GM18526 (cell line): Measurements from ENCODE around the gene LMAN1L.
A peak's percentile ranks its signal among the peaks of the same experiment; 100 is the strongest.

Experiments used
- POLR2A ChIP-seq: IDR thresholded peaks from 3 replicates; pipeline ENCODE4 v1.6.1; 2011; ENCODE audit not compliant: insufficient read length; ENCODE audit errors: extremely low read depth

The LMAN1L gene

GRCh38 chr15:74833376-74834107, 20.9 kb downstream of the LMAN1L start:
- no peak for TF ChIP-seq POLR2A

GRCh38 chr15:74835312-74835823, 22.7 kb downstream of the LMAN1L start:
- TF ChIP-seq POLR2A, result no peak

GRCh38 chr15:74836846-74837245, 24.2 kb downstream of the LMAN1L start:
- no peak for TF ChIP-seq POLR2A

DNA sequence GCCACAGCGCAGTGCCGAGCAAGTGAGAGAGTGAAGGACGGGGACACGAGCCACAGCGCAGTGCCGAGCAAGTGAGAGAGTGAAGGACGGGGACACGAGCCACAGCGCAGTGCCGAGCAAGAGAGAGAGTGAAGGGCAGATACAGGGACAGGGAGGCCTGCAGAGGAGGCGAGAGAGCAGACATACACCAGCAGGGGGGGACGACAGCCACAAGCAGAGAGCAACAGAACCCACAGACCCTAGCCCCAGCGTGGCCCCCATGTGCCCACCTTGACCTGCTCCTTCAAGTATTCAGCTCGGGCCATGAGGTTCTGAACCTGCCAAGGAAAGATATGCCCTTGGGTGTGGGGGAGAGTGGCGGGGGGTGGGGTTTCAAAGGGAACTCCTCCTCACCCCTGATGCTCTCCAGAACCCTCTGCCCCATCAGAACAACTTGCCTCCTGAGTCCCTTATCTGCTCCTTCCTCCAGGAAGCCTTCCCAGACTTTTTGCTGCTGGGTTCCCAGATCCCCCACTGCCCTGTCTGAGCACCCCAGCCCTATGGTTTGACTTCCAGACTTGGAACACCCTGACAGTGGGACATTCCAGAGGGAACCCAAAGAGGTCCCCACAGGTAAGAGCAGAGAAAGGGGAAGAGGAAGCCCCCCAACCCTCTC, 25.0 kb downstream of the LMAN1L start:
- TF ChIP-seq POLR2A, result no peak

- no peak for TF ChIP-seq POLR2A
Observed at GRCh38 chr15:74838137-74838516, 25.5 kb downstream of the LMAN1L start.

DNA sequence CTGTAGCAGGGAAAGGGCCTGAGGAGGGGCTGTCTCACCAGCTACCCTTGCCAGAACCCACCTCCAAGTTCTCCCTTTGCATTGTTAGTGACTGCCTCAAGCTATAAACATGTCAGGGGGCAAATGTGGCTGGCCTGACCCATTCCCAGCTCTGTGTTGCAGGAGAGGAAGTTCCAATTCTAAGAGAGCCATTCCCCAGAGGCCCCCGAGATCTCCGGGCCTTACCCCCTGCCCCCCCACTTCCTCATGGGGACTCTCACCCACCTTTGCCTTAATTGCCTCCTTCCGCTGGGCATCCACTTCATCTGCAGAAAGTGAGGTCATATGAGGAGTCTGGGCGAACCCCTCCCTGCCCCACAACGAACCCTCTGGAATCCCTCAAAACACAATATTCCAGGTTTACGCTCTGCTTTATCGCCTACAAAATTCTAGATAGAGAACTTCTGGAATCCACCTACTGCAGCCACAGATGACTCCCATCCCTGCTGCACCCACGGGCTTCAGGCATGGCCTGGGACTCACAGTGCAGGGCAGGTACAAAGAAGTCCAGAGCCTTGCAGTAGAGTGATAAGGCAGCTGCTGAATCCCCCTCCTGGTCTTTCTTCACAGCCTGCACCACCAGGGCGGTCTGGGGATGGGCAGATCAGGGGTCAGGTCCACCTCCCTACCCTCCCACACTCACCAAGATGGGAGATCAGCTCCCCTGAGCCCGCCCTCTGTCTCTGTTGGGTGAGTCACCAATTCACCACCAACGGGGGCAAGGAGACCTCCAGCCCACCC, 26.3 kb downstream of the LMAN1L start:
- TF ChIP-seq POLR2A, result no peak

GRCh38 chr15:74839526-74840395, 27.1 kb downstream of the LMAN1L start:
- no peak for TF ChIP-seq POLR2A

DNA sequence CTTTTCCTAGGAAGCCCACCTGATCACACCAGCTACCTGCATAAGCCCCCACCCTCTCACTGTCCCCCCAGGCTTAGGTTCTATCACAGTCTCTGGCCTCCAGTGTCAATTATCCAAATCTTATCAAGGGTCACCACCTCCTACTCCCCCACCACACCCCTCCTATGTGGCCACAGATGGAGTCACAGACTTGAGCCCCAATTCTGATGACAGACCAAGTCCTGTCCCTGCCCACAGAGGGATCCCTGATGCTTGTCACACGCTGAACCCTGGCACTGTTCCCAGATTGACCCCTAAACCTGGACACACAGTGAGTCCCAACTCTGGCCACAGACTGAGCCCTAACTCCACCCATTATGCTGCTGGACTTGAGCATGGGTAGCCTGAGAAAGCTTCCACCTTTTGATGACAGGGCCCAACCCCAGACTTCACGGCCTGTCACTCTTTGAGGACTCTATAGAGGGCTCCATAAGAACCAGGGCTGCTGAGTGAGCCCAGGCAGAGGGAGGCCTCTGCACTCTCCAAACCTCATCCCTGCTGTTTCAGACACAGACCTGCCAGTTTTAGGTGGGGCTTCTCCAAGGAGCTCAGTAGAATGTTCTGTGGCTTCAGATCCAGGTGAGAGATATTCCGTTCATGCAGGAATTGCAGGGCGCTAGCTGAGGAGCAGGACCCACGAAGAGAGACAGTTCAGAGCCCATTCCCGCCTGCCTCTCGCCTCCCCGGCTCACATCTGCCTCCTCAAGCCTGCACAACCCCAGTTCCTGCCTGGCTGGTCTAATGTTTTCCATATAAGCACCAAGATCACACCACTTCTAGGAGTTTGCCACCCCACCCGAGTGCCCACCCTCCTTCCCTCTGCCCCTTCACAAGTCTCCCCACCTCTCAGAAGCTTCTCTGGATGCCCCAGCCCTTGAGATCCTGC, 28.5 kb downstream of the LMAN1L start:
- TF ChIP-seq POLR2A, result no peak

DNA sequence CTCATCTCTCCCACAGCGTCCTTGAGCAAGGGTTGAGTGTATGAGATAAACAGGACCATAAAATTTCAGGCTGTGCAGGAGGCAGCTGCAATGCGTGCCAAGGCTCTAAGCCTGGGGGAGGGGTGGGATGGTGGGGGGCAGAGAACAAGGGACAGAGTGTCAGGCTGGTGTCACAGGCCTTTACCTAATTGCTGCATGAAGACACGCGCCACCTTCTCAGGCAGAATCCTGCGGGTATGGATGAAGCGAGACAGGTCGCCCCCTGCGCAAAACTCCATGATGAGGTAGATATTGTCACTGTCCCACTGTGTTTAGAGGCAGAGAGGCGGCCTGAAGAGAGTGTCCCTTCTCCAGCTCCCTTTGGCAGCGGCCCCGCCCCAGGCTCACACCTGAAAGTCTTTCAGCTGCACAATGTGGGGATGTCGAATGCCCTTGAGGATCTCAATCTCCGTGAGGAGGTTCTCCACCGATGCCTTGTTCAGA, 29.3 kb downstream of the LMAN1L start:
- TF ChIP-seq POLR2A, result no peak

DNA sequence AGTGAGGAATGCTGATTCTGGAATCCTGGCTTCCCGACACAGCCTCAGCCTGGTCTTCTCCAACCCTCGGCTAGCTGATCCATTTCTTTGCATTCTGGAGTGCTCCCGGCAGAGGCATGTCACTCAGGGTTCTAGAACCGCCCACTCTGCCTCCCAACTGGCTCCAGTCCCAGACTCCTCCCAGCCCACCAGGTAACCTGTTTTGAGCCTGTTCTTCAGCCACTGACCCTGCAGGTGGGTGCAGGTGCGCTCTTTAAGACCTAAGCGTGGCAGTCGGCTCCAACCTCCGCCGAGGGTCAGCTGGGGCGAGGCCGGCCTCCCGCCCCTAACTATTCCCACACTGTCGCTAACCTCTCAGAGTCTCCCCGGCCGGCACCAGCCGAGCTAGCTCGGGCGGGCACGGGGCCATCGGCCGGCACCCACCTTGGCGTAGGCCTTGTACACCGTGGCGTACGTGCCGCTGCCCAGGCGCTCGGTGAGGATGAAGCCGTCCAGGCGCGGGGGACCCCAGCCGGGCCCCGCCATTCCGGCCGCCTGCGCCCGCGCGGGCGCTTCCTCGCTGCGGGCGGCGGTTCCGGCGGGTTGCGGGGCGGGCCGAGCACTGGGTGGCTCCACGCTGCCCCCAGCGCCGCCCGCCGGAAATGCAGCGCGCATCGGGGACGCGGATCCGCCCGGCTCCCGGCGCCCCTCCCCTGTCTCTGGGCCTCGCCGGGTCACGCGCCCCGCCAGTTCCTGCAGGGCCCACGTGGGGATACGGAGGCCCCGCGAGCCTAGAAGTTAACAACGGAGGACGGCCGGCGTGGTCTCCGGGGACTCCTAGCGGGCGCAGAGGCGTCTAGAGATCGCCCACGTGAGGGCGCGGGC, 30.2 kb downstream of the LMAN1L start, which contains the start of gene ULK3:
ULK3 (minus strand) TSS at position 576 of the 864 bp plus-strand sequence; CDS start at position 525, 51 bp downstream.
- peak; percentile 51 for TF ChIP-seq POLR2A

GRCh38 chr15:74843445-74843828, 30.8 kb downstream of the LMAN1L start:
- no peak for TF ChIP-seq POLR2A

- no peak for TF ChIP-seq POLR2A
Observed at GRCh38 chr15:74843891-74844299, 31.3 kb downstream of the LMAN1L start.

GRCh38 chr15:74844319-74845207, 31.9 kb downstream of the LMAN1L start:
- no peak for TF ChIP-seq POLR2A
